ENCODE measurements around the gene WDR33.

WDR33 gene

GRCh38 chr2:127790694-127791529 lies 20.1 kb downstream of the WDR33 start:
- no peak overlapping the region for H3K9ac ChIP-seq (ENCODE audit: low read length in 5 of 5)
- H3K9me3 ChIP-seq (ENCODE audit: control insufficient read depth in 5 of 5, low read length in 5 of 5) = no peaks in the 10 kb centered on the region
- no peaks in the 10 kb centered on the region for H3K27me3 ChIP-seq (ENCODE audit: control insufficient read depth in 5 of 5, insufficient read depth in 4 of 5, low read length in 5 of 5)
- H3K4me3 ChIP-seq (ENCODE audit: low read depth in 1 of 5, low read length in 5 of 5) = no peak overlapping the region
- peaks cover 0 to 6% (median 2%) of the 10 kb centered on the region in 5 donors for H3K4me1 ChIP-seq (ENCODE audit: control insufficient read depth in 5 of 5, insufficient read depth in 5 of 5, low read length in 5 of 5)
- no peak overlapping the region for H3K27ac ChIP-seq (ENCODE audit: low read depth, low read length)
- no peaks in the 10 kb centered on the region for H3K36me3 ChIP-seq (ENCODE audit: control insufficient read depth in 5 of 5, insufficient read depth in 5 of 5, low read length in 5 of 5)

GRCh38 chr2:127786048-127786809 lies 24.7 kb downstream of the WDR33 start:
- Histone ChIP-seq H3K27ac (ENCODE audit: low read depth, low read length) (no peak overlapping the region), H3K9ac (ENCODE audit: low read length in 5 of 5) (no peak overlapping the region), H3K36me3 (ENCODE audit: control insufficient read depth in 5 of 5, insufficient read depth in 5 of 5, low read length in 5 of 5) (no peaks in the 10 kb centered on the region), H3K9me3 (ENCODE audit: control insufficient read depth in 5 of 5, low read length in 5 of 5) (no peaks in the 10 kb centered on the region), H3K4me1 (ENCODE audit: control insufficient read depth in 5 of 5, insufficient read depth in 5 of 5, low read length in 5 of 5) (peaks cover 0 to 4% (median 0%) of the 10 kb centered on the region in 5 donors), H3K27me3 (ENCODE audit: control insufficient read depth in 5 of 5, insufficient read depth in 4 of 5, low read length in 5 of 5) (no peaks in the 10 kb centered on the region), H3K4me3 (ENCODE audit: low read depth in 1 of 5, low read length in 5 of 5) (no peak overlapping the region)

GRCh38 chr2:127784965-127785518 lies 25.9 kb downstream of the WDR33 start:
- H3K27me3 ChIP-seq (ENCODE audit: control insufficient read depth in 5 of 5, insufficient read depth in 4 of 5, low read length in 5 of 5) = no peaks in the 10 kb centered on the region
- no peak overlapping the region for H3K27ac ChIP-seq (ENCODE audit: low read depth, low read length)
- H3K4me1 ChIP-seq (ENCODE audit: control insufficient read depth in 5 of 5, insufficient read depth in 5 of 5, low read length in 5 of 5) = peaks cover 0 to 4% (median 0%) of the 10 kb centered on the region in 5 donors
- H3K9me3 ChIP-seq (ENCODE audit: control insufficient read depth in 5 of 5, low read length in 5 of 5) = no peaks in the 10 kb centered on the region
- no peak overlapping the region for H3K9ac ChIP-seq (ENCODE audit: low read length in 5 of 5)
- no peak overlapping the region for H3K4me3 ChIP-seq (ENCODE audit: low read depth in 1 of 5, low read length in 5 of 5)
- no peaks in the 10 kb centered on the region for H3K36me3 ChIP-seq (ENCODE audit: control insufficient read depth in 5 of 5, insufficient read depth in 5 of 5, low read length in 5 of 5)

- Histone ChIP-seq H3K27me3 (ENCODE audit: control insufficient read depth in 5 of 5, insufficient read depth in 4 of 5, low read length in 5 of 5) (no peaks in the 10 kb centered on the region), H3K36me3 (ENCODE audit: control insufficient read depth in 5 of 5, insufficient read depth in 5 of 5, low read length in 5 of 5) (no peaks in the 10 kb centered on the region), H3K27ac (ENCODE audit: low read depth, low read length) (no peak overlapping the region), H3K4me3 (ENCODE audit: low read depth in 1 of 5, low read length in 5 of 5) (no peak overlapping the region), H3K4me1 (ENCODE audit: control insufficient read depth in 5 of 5, insufficient read depth in 5 of 5, low read length in 5 of 5) (peaks cover 0 to 4% (median 0%) of the 10 kb centered on the region in 5 donors), H3K9ac (ENCODE audit: low read length in 5 of 5) (no peak overlapping the region), H3K9me3 (ENCODE audit: control insufficient read depth in 5 of 5, low read length in 5 of 5) (no peaks in the 10 kb centered on the region)
Measured at GRCh38 chr2:127783101-127783500, 27.9 kb downstream of the WDR33 start.

GRCh38 chr2:127778850-127779249 lies 32.1 kb downstream of the WDR33 start:
- Histone ChIP-seq H3K9ac (ENCODE audit: low read length in 5 of 5) (no peak overlapping the region), H3K36me3 (ENCODE audit: control insufficient read depth in 5 of 5, insufficient read depth in 5 of 5, low read length in 5 of 5) (no peaks in the 10 kb centered on the region), H3K9me3 (ENCODE audit: control insufficient read depth in 5 of 5, low read length in 5 of 5) (no peaks in the 10 kb centered on the region), H3K27ac (ENCODE audit: low read depth, low read length) (no peak overlapping the region), H3K4me3 (ENCODE audit: low read depth in 1 of 5, low read length in 5 of 5) (no peak overlapping the region), H3K27me3 (ENCODE audit: control insufficient read depth in 5 of 5, insufficient read depth in 4 of 5, low read length in 5 of 5) (no peaks in the 10 kb centered on the region), H3K4me1 (ENCODE audit: control insufficient read depth in 5 of 5, insufficient read depth in 5 of 5, low read length in 5 of 5) (peaks cover 0 to 8% (median 0%) of the 10 kb centered on the region in 5 donors)

GRCh38 chr2:127778447-127778846 lies 32.5 kb downstream of the WDR33 start:
- H3K9ac ChIP-seq (ENCODE audit: low read length in 5 of 5) = no peak overlapping the region
- peaks cover 0 to 8% (median 0%) of the 10 kb centered on the region in 5 donors for H3K4me1 ChIP-seq (ENCODE audit: control insufficient read depth in 5 of 5, insufficient read depth in 5 of 5, low read length in 5 of 5)
- H3K36me3 ChIP-seq (ENCODE audit: control insufficient read depth in 5 of 5, insufficient read depth in 5 of 5, low read length in 5 of 5) = no peaks in the 10 kb centered on the region
- H3K27ac ChIP-seq (ENCODE audit: low read depth, low read length) = no peak overlapping the region
- H3K27me3 ChIP-seq (ENCODE audit: control insufficient read depth in 5 of 5, insufficient read depth in 4 of 5, low read length in 5 of 5) = no peaks in the 10 kb centered on the region
- no peak overlapping the region for H3K4me3 ChIP-seq (ENCODE audit: low read depth in 1 of 5, low read length in 5 of 5)
- no peaks in the 10 kb centered on the region for H3K9me3 ChIP-seq (ENCODE audit: control insufficient read depth in 5 of 5, low read length in 5 of 5)

GRCh38 chr2:127776122-127776780 lies 34.7 kb downstream of the WDR33 start:
- peaks cover 0 to 4% (median 0%) of the 10 kb centered on the region in 5 donors for H3K4me1 ChIP-seq (ENCODE audit: control insufficient read depth in 5 of 5, insufficient read depth in 5 of 5, low read length in 5 of 5)

GRCh38 chr2:127771756-127772155 lies 39.2 kb downstream of the WDR33 start:
- H3K27me3 ChIP-seq (ENCODE audit: control insufficient read depth in 5 of 5, insufficient read depth in 4 of 5, low read length in 5 of 5) = no peaks in the 10 kb centered on the region
- H3K9ac ChIP-seq (ENCODE audit: low read length in 5 of 5) = no peak overlapping the region
- no peak overlapping the region for H3K4me3 ChIP-seq (ENCODE audit: low read depth in 1 of 5, low read length in 5 of 5)
- H3K4me1 ChIP-seq (ENCODE audit: control insufficient read depth in 5 of 5, insufficient read depth in 5 of 5, low read length in 5 of 5) = no peaks in the 10 kb centered on the region
- no peaks in the 10 kb centered on the region for H3K9me3 ChIP-seq (ENCODE audit: control insufficient read depth in 5 of 5, low read length in 5 of 5)
- H3K27ac ChIP-seq (ENCODE audit: low read depth, low read length) = no peak overlapping the region
- peaks cover 10 to 26% (median 15%) of the 10 kb centered on the region in 5 donors for H3K36me3 ChIP-seq (ENCODE audit: control insufficient read depth in 5 of 5, insufficient read depth in 5 of 5, low read length in 5 of 5)

More at GRCh38 chr2:127776122-127776780, 34.7 kb downstream of the WDR33 start:
- Histone ChIP-seq H3K27me3 (ENCODE audit: control insufficient read depth in 5 of 5, insufficient read depth in 4 of 5, low read length in 5 of 5) (no peaks in the 10 kb centered on the region), H3K27ac (ENCODE audit: low read depth, low read length) (no peak overlapping the region), H3K4me3 (ENCODE audit: low read depth in 1 of 5, low read length in 5 of 5) (no peak overlapping the region), H3K9me3 (ENCODE audit: control insufficient read depth in 5 of 5, low read length in 5 of 5) (no peaks in the 10 kb centered on the region), H3K9ac (ENCODE audit: low read length in 5 of 5) (no peak overlapping the region), H3K36me3 (ENCODE audit: control insufficient read depth in 5 of 5, insufficient read depth in 5 of 5, low read length in 5 of 5) (no peaks in the 10 kb centered on the region)

GRCh38 chr2:127770973-127771735 lies 39.8 kb downstream of the WDR33 start:
- Histone ChIP-seq H3K9ac (ENCODE audit: low read length in 5 of 5) (no peak overlapping the region), H3K27ac (ENCODE audit: low read depth, low read length) (no peak overlapping the region), H3K4me1 (ENCODE audit: control insufficient read depth in 5 of 5, insufficient read depth in 5 of 5, low read length in 5 of 5) (no peaks in the 10 kb centered on the region), H3K27me3 (ENCODE audit: control insufficient read depth in 5 of 5, insufficient read depth in 4 of 5, low read length in 5 of 5) (no peaks in the 10 kb centered on the region), H3K36me3 (ENCODE audit: control insufficient read depth in 5 of 5, insufficient read depth in 5 of 5, low read length in 5 of 5) (peaks cover 13 to 32% (median 20%) of the 10 kb centered on the region in 5 donors), H3K4me3 (ENCODE audit: low read depth in 1 of 5, low read length in 5 of 5) (no peak overlapping the region), H3K9me3 (ENCODE audit: control insufficient read depth in 5 of 5, low read length in 5 of 5) (no peaks in the 10 kb centered on the region)

Measured in subcutaneous abdominal adipose tissue (tissue), 5 donors.